ENCODE data around the gene KIAA0753. TPM values are rescaled to one million over a fixed set of nuclear protein-coding genes. Genes with fewer than 3 reads are reported as not detected.

Gene KIAA0753
- polyA plus RNA-seq, 1 donor (not counting 4 experiments of a cell fraction or from before 2014, with no cell fraction given) = 11.6 TPM

GRCh38 chr17:6596941-6597340, 43.6 kb downstream of the KIAA0753 start:
- H3K36me3 ChIP-seq (ENCODE audit: control insufficient read depth in 2 of 2, extremely low read depth in 1 of 2, insufficient read depth in 2 of 2, low read length in 2 of 2) = peaks cover 7 to 27% of the 10 kb centered on the region in 2 experiments

GRCh38 chr17:6596511-6596910, 44.0 kb downstream of the KIAA0753 start:
- Histone ChIP-seq H2AFZ (ENCODE audit: control insufficient read depth, low read length) (no peak overlapping the region), H3K27ac (ENCODE audit: control insufficient read depth, insufficient read depth, low read length) (no peak overlapping the region), H3K9me1 (ENCODE audit: control insufficient read depth, extremely low read depth, insufficient read depth, low read length) (no peaks in the 10 kb centered on the region), H3K27me3 (ENCODE audit: control insufficient read depth, extremely low read depth, insufficient read depth, low read length) (no peaks in the 10 kb centered on the region), H3K4me3 (ENCODE audit: control insufficient read depth in 2 of 3, extremely low read depth in 1 of 3, insufficient read depth in 2 of 3, low read depth in 1 of 3, low read length in 3 of 3) (no peak overlapping the region), H3K9ac (ENCODE audit: control insufficient read depth, extremely low read depth, insufficient read depth, low read length) (no peak overlapping the region), H3K9me3 (ENCODE audit: control insufficient read depth, low read depth, low read length) (no peaks in the 10 kb centered on the region), H4K20me1 (ENCODE audit: control insufficient read depth, extremely low read depth, insufficient read depth, low read length) (no peaks in the 10 kb centered on the region), H3K4me2 (ENCODE audit: control insufficient read depth, extremely low read depth, insufficient read depth, low read depth, low read length) (no peak overlapping the region), H3K36me3 (ENCODE audit: control insufficient read depth in 2 of 2, extremely low read depth in 1 of 2, insufficient read depth in 2 of 2, low read length in 2 of 2) (peaks cover 7 to 27% of the 10 kb centered on the region in 2 experiments), H3K79me2 (ENCODE audit: control insufficient read depth, insufficient read depth, low read length) (no peaks in the 10 kb centered on the region), H3K4me1 (ENCODE audit: control insufficient read depth, extremely low read depth, insufficient read depth, low read length) (peaks cover 12% of the 10 kb centered on the region)
- dilution Hi-C loops (cut with MboI; ENCODE audit: extremely low pct_ligation_motif_present, low sequenced_read_pairs) = no loop called here
- FAIRE-seq (no peak), DNase-seq (ENCODE audit: low read depth, low spot score) (no peak)
- TF ChIP-seq EZH2 (IDR thresholded peaks at IDR 0.05; ENCODE audit: low read length) (no peak), CTCF (optimal IDR thresholded peaks at IDR 0.05 in 1 of 3, IDR thresholded peaks at IDR 0.05 in 1 of 3, conservative IDR thresholded peaks at IDR 0.05 in 1 of 3; ENCODE audit: extremely low read depth in 1 of 3, insufficient read depth in 2 of 3, low read length in 3 of 3) (no peak)

More at GRCh38 chr17:6596941-6597340, 43.6 kb downstream of the KIAA0753 start:
- DNase-seq (ENCODE audit: low read depth, low spot score) (no peak), FAIRE-seq (no peak)
- no peak for TF ChIP-seq EZH2 (IDR thresholded peaks at IDR 0.05; ENCODE audit: low read length)
- no peak for TF ChIP-seq CTCF (optimal IDR thresholded peaks at IDR 0.05 in 1 of 3, IDR thresholded peaks at IDR 0.05 in 1 of 3, conservative IDR thresholded peaks at IDR 0.05 in 1 of 3; ENCODE audit: extremely low read depth in 1 of 3, insufficient read depth in 2 of 3, low read length in 3 of 3)
- no peaks in the 10 kb centered on the region for H3K9me3 ChIP-seq (ENCODE audit: control insufficient read depth, low read depth, low read length)
- dilution Hi-C loops (cut with MboI; ENCODE audit: extremely low pct_ligation_motif_present, low sequenced_read_pairs) = no loop called here
- H3K79me2 ChIP-seq (ENCODE audit: control insufficient read depth, insufficient read depth, low read length) = no peaks in the 10 kb centered on the region
- no peak overlapping the region for H3K4me3 ChIP-seq (ENCODE audit: control insufficient read depth in 2 of 3, extremely low read depth in 1 of 3, insufficient read depth in 2 of 3, low read depth in 1 of 3, low read length in 3 of 3)
- H2AFZ ChIP-seq (ENCODE audit: control insufficient read depth, low read length) = no peak overlapping the region
- H3K9ac ChIP-seq (ENCODE audit: control insufficient read depth, extremely low read depth, insufficient read depth, low read length) = no peak overlapping the region
- H3K4me1 ChIP-seq (ENCODE audit: control insufficient read depth, extremely low read depth, insufficient read depth, low read length) = peaks cover 8% of the 10 kb centered on the region
- H3K4me2 ChIP-seq (ENCODE audit: control insufficient read depth, extremely low read depth, insufficient read depth, low read depth, low read length) = no peak overlapping the region
- H3K27ac ChIP-seq (ENCODE audit: control insufficient read depth, insufficient read depth, low read length) = no peak overlapping the region
- no peaks in the 10 kb centered on the region for H3K27me3 ChIP-seq (ENCODE audit: control insufficient read depth, extremely low read depth, insufficient read depth, low read length)
- no peaks in the 10 kb centered on the region for H4K20me1 ChIP-seq (ENCODE audit: control insufficient read depth, extremely low read depth, insufficient read depth, low read length)
- no peaks in the 10 kb centered on the region for H3K9me1 ChIP-seq (ENCODE audit: control insufficient read depth, extremely low read depth, insufficient read depth, low read length)
